Activated CD4-positive, alpha-beta T cell treated with anti-CD3 and anti-CD28 coated beads, Interleukin-2, Interleukin-4, amounts not matched to agents 100 ng/mL and 50 ng/mL, durations not matched to agents 16 hours and 8 hours (primary cell): ENCODE data around the gene ITFG1.

ENCODE experiments used
- DNase-seq: peaks from one replicate; pipeline ENCODE4 v3.0.0-alpha.2; 2020; ENCODE audit warnings: low spot score

The ITFG1 gene

GRCh38 chr16:47323241-47323640 lies 137.6 kb downstream of the ITFG1 start:
- no peak for DNase-seq

GRCh38 chr16:47320546-47321310 lies 140.1 kb downstream of the ITFG1 start:
- no peak for DNase-seq

- no peak for DNase-seq
Observed at GRCh38 chr16:47317465-47318240, 143.2 kb downstream of the ITFG1 start.

GRCh38 chr16:47316442-47317015 lies 144.3 kb downstream of the ITFG1 start:
- DNase-seq: no peak

GRCh38 chr16:47311738-47312505 lies 148.9 kb downstream of the ITFG1 start:
- no peak for DNase-seq

GRCh38 chr16:47310792-47311211 lies 150.1 kb downstream of the ITFG1 start:
- DNase-seq: no peak

- no peak for DNase-seq
Observed at GRCh38 chr16:47309581-47310312, 151.1 kb downstream of the ITFG1 start.

- no peak for DNase-seq
Observed at GRCh38 chr16:47308601-47309000, 152.3 kb downstream of the ITFG1 start.

GRCh38 chr16:47304563-47304962 lies 156.3 kb downstream of the ITFG1 start:
- DNase-seq: no peak

GRCh38 chr16:47299587-47299986 lies 161.3 kb downstream of the ITFG1 start:
- DNase-seq: no peak

- DNase-seq: no peak
Observed at GRCh38 chr16:47284999-47285398, 175.9 kb downstream of the ITFG1 start.

GRCh38 chr16:47278306-47278970 lies 182.4 kb downstream of the ITFG1 start:
- DNase-seq: no peak

GRCh38 chr16:47276522-47276921 lies 184.3 kb downstream of the ITFG1 start:
- DNase-seq: no peak

- no peak for DNase-seq
Observed at GRCh38 chr16:47262938-47263337, 197.9 kb downstream of the ITFG1 start.

GRCh38 chr16:47260503-47260902 lies 200.4 kb downstream of the ITFG1 start:
- no peak for DNase-seq

GRCh38 chr16:47258874-47259461 lies 201.9 kb downstream of the ITFG1 start:
- peak; percentile 15 for DNase-seq

- DNase-seq: no peak
Observed at GRCh38 chr16:47254756-47255155, 206.1 kb downstream of the ITFG1 start.

GRCh38 chr16:47250983-47251382 lies 209.9 kb downstream of the ITFG1 start:
- DNase-seq: no peak

- DNase-seq: no peak
Observed at GRCh38 chr16:47247690-47248089, 213.2 kb downstream of the ITFG1 start.

GRCh38 chr16:47244206-47244605 lies 216.7 kb downstream of the ITFG1 start:
- DNase-seq: no peak

GRCh38 chr16:47241061-47241460 lies 219.8 kb downstream of the ITFG1 start:
- DNase-seq: no peak
